B cell (primary cell): ENCODE data around the gene SH3BGR. TPM values are rescaled to one million over a fixed set of nuclear protein-coding genes. Genes with fewer than 3 reads are reported as not detected.

Experiments used
- ATAC-seq: fragments of 200-7000 bp; cut with Tn5 transposase; one replicate; pipeline ENCODE4 v1.10.0; 2021; ENCODE audit warnings: low read depth, mild to moderate bottlenecking, moderate number of reproducible peaks, moderate library complexity
- CTCF ChIA-PET: fragments of 350-600 bp; sonication (Branson Sonifier 250); formaldehyde crosslinking; loops from one replicate; lab custom pipeline; 2021; ENCODE audit warnings: antibody characterized with exemption, inconsistent platforms; lab: Charles Lee
- POLR2A ChIA-PET: fragments of 350-600 bp; sonication (Branson Sonifier 250); formaldehyde crosslinking; loops from one replicate; lab custom pipeline; 2021; ENCODE audit warnings: antibody characterized with exemption; lab: Charles Lee
- DNase-seq: peaks from one replicate; pipeline ENCODE4 v3.0.0; 2013
- H2AFZ ChIP-seq: 2 replicates; pipeline ENCODE4 v1.6.1; 2012; ENCODE audit warnings: mild to moderate bottlenecking, low read depth, low read length; ENCODE audit not compliant: insufficient read depth, poor library complexity, severe bottlenecking
- H3K27ac ChIP-seq, 2 donors: 1 replicate in 1 of 2; 2 replicates in 1 of 2; pipeline ENCODE4 v1.5.1; 2012 to 2013; ENCODE audit warnings: low read length in 2 of 2, mild to moderate bottlenecking in 2 of 2, moderate library complexity in 1 of 2
- H3K27me3 ChIP-seq, 4 experiments: fragments of 200-600 bp in 1 of 4; sonication (generic) in 1 of 4; replicated peaks in 1 of 4; 1 replicate in 2 of 4; 2 replicates in 2 of 4; pipeline versions ENCODE4 v1.6.1 to v1.7.0; 2013 to 2016; ENCODE audit warnings: low read length in 3 of 4, mild to moderate bottlenecking in 2 of 4, mixed read lengths in 1 of 4, moderate library complexity in 1 of 4; ENCODE audit not compliant: insufficient read depth in 4 of 4, control insufficient read depth in 3 of 4; ENCODE audit errors: control extremely low read depth in 1 of 4
- H3K36me3 ChIP-seq, 2 experiments: replicated peaks in 1 of 2; 1 replicate in 1 of 2; 2 replicates in 1 of 2; pipeline versions ENCODE4 v1.6.1 to v1.7.1; 2013; ENCODE audit warnings: low read length in 1 of 2; ENCODE audit not compliant: insufficient read depth in 2 of 2, control insufficient read depth in 1 of 2; ENCODE audit errors: control extremely low read depth in 1 of 2, extremely low read depth in 1 of 2
- H3K4me1 ChIP-seq, 2 donors: fragments of 200-600 bp in 1 of 2; sonication (generic) in 1 of 2; 1 replicate in 1 of 2; 2 replicates in 1 of 2; pipeline versions ENCODE4 v1.5.1 to v1.6.1; 2013 to 2017; ENCODE audit warnings: low read length in 2 of 2; ENCODE audit not compliant: control insufficient read depth in 2 of 2, insufficient read depth in 2 of 2
- H3K4me2 ChIP-seq: replicated peaks from 2 replicates; pipeline ENCODE3; 2012; ENCODE audit warnings: mild to moderate bottlenecking, low read depth, low read length; ENCODE audit not compliant: poor library complexity, severe bottlenecking
- H3K4me3 ChIP-seq, 5 experiments: fragments of 200-600 bp in 1 of 5; sonication (generic) in 1 of 5; 1 replicate in 3 of 5; 2 replicates in 2 of 5; pipeline versions ENCODE4 v1.5.1 to v1.7.0; 2011 to 2016; ENCODE audit warnings: low read length in 4 of 5, mild to moderate bottlenecking in 4 of 5, low read depth in 2 of 5, control low read depth in 1 of 5, moderate library complexity in 1 of 5; ENCODE audit not compliant: insufficient read depth in 1 of 5; ENCODE audit errors: control extremely low read depth in 1 of 5, extremely low read depth in 1 of 5
- H3K79me2 ChIP-seq: fragments of 200-600 bp; sonication (generic); one replicate; pipeline ENCODE4 v1.6.0; 2016; ENCODE audit warnings: low read length; ENCODE audit not compliant: control insufficient read depth, insufficient read depth
- H3K9ac ChIP-seq: fragments of 200-600 bp; sonication (generic); 2 replicates; pipeline ENCODE4 v1.6.1; 2017; ENCODE audit warnings: mild to moderate bottlenecking, low read length, moderate library complexity
- H3K9me3 ChIP-seq, 3 donors: one replicate each; pipeline versions ENCODE4 v1.6.1 to v1.7.1; 2013; ENCODE audit warnings: low read length in 2 of 3; ENCODE audit not compliant: control insufficient read depth in 2 of 3, insufficient read depth in 1 of 3; ENCODE audit errors: control extremely low read depth in 1 of 3
- H4K20me1 ChIP-seq: 2 replicates; pipeline ENCODE4 v1.6.0; 2012; ENCODE audit warnings: mild to moderate bottlenecking, low read length; ENCODE audit not compliant: insufficient read depth, control insufficient read depth, poor library complexity, severe bottlenecking
- H3K27ac Mint-ChIP-seq: one replicate; pipeline ENCODE4 v1.8.0; 2021; ENCODE audit warnings: mixed read lengths
- H3K27me3 Mint-ChIP-seq: one replicate; pipeline ENCODE4 v1.8.0; 2021; ENCODE audit warnings: mixed read lengths
- H3K4me1 Mint-ChIP-seq: one replicate; pipeline ENCODE4 v1.8.0; 2021; ENCODE audit warnings: mixed read lengths
- H3K4me3 Mint-ChIP-seq: one replicate; pipeline ENCODE4 v1.8.0; 2021; ENCODE audit warnings: mixed read lengths
- H3K9me3 Mint-ChIP-seq: one replicate; pipeline ENCODE4 v1.8.0; 2022; ENCODE audit warnings: mixed read lengths; ENCODE audit not compliant: insufficient read depth
- EZH2 ChIP-seq: IDR thresholded peaks from 2 replicates; pipeline ENCODE4 v1.6.1; 2012; ENCODE audit warnings: borderline replicate concordance, low read depth, mild to moderate bottlenecking, moderate library complexity, low read length; ENCODE audit not compliant: insufficient read depth, poor library complexity, severe bottlenecking
- WGBS: methylation state at CpG from one replicate; pipeline ENCODE4 v1.1.5; 2013; ENCODE audit warnings: missing lambda C conversion rate; ENCODE audit not compliant: insufficient coverage; 5-methylcytosine and 5-hydroxymethylcytosine counted together
- intact Hi-C: fragments of 100-400 bp; cut with micrococcal nuclease; formaldehyde crosslinking; loops from one replicate; pipeline ENCODE4 v1.10.0; 2022
- polyA plus RNA-seq: library from polyadenylated mRNA; depleted of rRNA; stranded (reverse); fragments of >200 nt; gene quantifications from 2 replicates; pipeline ENCODE4 v1.2.3, GENCODE V29; 2012
- total RNA-seq, 2 donors: library from RNA; stranded (reverse); fragments of 120-200 nt in 1 of 2; gene quantifications; 1 replicate in 1 of 2; 2 replicates in 1 of 2; pipeline versions ENCODE4 v1.2.3 to v1.2.4, GENCODE V29; 2013 to 2022
- TF ChIP-seq, protein P1 (sequence below): fragments of 200-600 bp; IDR thresholded peaks from one replicate; pipeline ENCODE4 v1.8.0; 2022; ENCODE audit warnings: antibody characterized with exemption, mild to moderate bottlenecking

Gene SH3BGR
- total and polyA plus RNA-seq, 2 donors (not counting 1 experiment from before 2014, with no cell fraction given): 0.21 to 1.7 TPM

DNA sequence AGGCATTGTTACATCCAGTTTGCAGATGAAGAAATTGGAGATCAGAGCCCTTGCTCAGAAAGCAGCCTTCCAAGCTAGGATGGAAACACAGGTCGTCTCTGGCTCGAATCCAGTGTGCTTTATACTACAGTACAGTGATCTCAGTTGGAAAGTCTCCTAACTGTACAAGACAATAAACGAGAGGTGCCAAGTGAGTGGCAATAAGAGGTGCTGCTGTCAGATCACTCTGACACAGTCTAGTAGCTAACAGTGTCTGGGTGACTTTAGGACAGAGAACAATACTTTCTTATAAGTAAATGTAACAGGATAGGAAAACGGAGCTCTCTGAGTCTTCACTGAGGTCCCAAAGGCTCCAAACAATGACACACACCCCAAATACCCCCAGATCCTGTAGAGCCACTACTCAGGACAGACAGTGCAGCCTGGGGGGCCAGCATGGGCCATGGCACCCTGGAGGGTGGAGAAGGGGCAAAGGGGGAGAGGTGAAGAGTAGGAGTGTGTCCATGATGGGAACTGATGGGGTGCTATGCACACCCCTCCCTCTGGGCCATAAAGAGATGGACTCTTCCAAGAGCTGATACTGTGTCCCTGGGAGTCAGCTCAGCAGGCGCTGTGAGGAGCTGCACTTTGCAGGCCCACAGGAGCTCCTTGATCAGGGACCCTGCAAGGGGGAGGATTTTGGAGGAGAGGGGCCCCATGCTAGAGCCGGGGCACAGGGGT lies 3.3 kb downstream of the SH3BGR start:
- 100% methylated on average over 1 of the region's 6 CpGs for WGBS
- TF ChIP-seq, protein P1, sequence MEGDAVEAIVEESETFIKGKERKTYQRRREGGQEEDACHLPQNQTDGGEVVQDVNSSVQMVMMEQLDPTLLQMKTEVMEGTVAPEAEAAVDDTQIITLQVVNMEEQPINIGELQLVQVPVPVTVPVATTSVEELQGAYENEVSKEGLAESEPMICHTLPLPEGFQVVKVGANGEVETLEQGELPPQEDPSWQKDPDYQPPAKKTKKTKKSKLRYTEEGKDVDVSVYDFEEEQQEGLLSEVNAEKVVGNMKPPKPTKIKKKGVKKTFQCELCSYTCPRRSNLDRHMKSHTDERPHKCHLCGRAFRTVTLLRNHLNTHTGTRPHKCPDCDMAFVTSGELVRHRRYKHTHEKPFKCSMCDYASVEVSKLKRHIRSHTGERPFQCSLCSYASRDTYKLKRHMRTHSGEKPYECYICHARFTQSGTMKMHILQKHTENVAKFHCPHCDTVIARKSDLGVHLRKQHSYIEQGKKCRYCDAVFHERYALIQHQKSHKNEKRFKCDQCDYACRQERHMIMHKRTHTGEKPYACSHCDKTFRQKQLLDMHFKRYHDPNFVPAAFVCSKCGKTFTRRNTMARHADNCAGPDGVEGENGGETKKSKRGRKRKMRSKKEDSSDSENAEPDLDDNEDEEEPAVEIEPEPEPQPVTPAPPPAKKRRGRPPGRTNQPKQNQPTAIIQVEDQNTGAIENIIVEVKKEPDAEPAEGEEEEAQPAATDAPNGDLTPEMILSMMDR: no peak
- no peak for TF ChIP-seq EZH2
- peaks cover 9% of the 10 kb centered on the region for H3K27me3 Mint-ChIP-seq
- H3K9ac ChIP-seq: no peak overlapping the region
- H3K27ac ChIP-seq: no peak overlapping the region
- no peak overlapping the region for H3K4me3 ChIP-seq
- H3K4me2 ChIP-seq: no peak overlapping the region
- H3K4me1 ChIP-seq: no peaks in the 10 kb centered on the region
- CTCF ChIA-PET: no interaction called here
- no peak for ATAC-seq
- H3K4me1 Mint-ChIP-seq: no peaks in the 10 kb centered on the region
- H4K20me1 ChIP-seq: no peaks in the 10 kb centered on the region
- intact Hi-C loops: no loop called here
- no peak for DNase-seq
- no peak overlapping the region for H2AFZ ChIP-seq
- no peak overlapping the region for H3K4me3 Mint-ChIP-seq
- no peaks in the 10 kb centered on the region for H3K79me2 ChIP-seq
- POLR2A ChIA-PET: no interaction called here
- H3K27ac Mint-ChIP-seq: no peak overlapping the region
- no peaks in the 10 kb centered on the region for H3K9me3 Mint-ChIP-seq
- H3K9me3 ChIP-seq: no peaks in the 10 kb centered on the region
- H3K27me3 ChIP-seq: peaks cover 0 to 4% (median 0%) of the 10 kb centered on the region in 4 experiments
- H3K36me3 ChIP-seq: no peaks in the 10 kb centered on the region

DNA sequence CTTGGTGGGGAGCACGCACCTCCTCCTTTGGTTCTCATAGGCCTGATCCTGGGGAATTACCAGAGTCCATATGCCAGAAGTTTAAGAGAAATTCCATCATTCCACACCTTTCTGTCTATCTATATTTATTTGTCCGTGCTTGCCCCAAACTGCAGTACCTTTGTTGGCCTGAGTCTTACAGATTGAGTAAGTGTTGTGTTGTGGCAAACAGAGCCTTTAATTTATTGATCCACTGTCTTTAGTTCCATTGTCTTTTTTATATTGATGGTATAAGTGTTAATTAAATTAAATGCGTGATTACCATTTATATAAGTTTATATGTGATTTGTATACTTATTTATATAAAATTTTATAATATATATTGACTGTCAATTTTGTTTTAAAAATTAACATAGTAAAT lies 4.9 kb downstream of the SH3BGR start:
- no peak for ATAC-seq
- H3K4me3 Mint-ChIP-seq: no peak overlapping the region

More for the DNA sequence above, 4.9 kb downstream of the SH3BGR start:
- ChIA-PET POLR2A (no interaction called here), CTCF (no interaction called here)
- no peaks in the 10 kb centered on the region for H3K27me3 ChIP-seq
- H3K27ac ChIP-seq: no peak overlapping the region
- no peaks in the 10 kb centered on the region for H4K20me1 ChIP-seq
- H3K4me3 ChIP-seq: no peak overlapping the region
- H3K79me2 ChIP-seq: no peaks in the 10 kb centered on the region
- DNase-seq: no peak
- TF ChIP-seq, protein P1: peak; percentile 27
- no peak for TF ChIP-seq EZH2
- Mint-ChIP-seq H3K9me3 (no peaks in the 10 kb centered on the region), H3K4me1 (peaks cover 2% of the 10 kb centered on the region), H3K27me3 (peaks cover 9% of the 10 kb centered on the region), H3K27ac (no peak overlapping the region)
- no peak overlapping the region for H2AFZ ChIP-seq
- WGBS: 100% methylated on average over 1 of the region's 3 CpGs
- no peaks in the 10 kb centered on the region for H3K4me1 ChIP-seq
- intact Hi-C loops: no loop called here
- no peaks in the 10 kb centered on the region for H3K9me3 ChIP-seq
- no peaks in the 10 kb centered on the region for H3K36me3 ChIP-seq
- H3K9ac ChIP-seq: no peak overlapping the region
- H3K4me2 ChIP-seq: no peak overlapping the region
